Stimulated activated CD8-positive, alpha-beta memory T cell treated with anti-CD3 and anti-CD28 coated beads, Interleukin-7, amount 100 ng/mL, for 48 hours (primary cell): Measurements from ENCODE around the gene ZNF8.
"Not testable (repeated sequence)": the region's sequence is repeated elsewhere in the genome, so short reads cannot be mapped to it uniquely, and the experiment has no call there.

Experiments used
- DNase-seq, 2 donors: peaks; one replicate each; pipeline ENCODE4 v3.0.0-alpha.2; 2020; ENCODE audit warnings: low read depth in 1 of 2; ENCODE audit errors: extremely low read depth in 1 of 2

The ZNF8 gene

DNA sequence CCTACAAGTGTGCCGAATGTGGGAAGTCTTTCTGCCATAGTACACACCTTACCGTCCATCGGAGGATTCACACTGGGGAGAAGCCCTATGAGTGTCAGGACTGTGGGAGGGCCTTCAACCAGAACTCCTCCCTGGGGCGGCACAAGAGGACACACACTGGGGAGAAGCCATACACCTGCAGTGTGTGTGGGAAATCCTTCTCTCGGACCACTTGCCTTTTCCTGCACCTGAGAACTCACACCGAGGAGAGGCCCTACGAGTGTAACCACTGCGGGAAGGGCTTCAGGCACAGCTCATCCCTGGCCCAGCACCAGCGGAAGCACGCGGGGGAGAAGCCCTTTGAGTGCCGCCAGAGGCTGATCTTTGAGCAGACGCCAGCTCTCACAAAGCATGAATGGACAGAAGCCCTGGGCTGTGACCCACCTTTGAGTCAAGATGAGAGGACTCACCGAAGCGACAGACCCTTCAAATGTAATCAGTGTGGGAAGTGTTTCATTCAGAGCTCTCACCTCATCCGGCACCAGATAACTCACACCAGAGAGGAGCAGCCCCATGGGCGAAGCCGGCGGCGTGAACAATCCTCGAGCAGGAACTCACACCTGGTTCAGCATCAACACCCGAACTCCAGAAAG is 16.1 kb downstream of the ZNF8 start:
- DNase-seq, result no peak

DNA sequence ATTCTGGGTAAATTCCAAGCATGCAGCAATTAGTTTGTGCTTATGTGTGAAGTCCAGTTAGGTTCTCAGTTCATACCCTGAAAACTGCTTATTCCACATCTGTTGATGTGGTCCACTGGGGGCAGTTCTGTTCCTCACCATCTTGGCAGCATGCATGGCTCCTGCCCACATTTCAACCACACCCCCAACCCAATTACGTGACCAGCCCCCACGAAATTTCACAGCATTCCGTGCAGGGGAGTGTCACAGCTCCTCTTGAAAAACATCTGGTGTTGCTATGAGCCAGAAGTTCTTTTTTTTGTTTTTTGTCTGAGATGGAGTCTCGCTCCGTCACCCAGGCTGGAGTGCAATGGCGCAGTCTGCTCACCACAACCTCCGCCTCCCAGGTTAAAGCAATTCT is 17.3 kb downstream of the ZNF8 start:
- no peak for DNase-seq

DNA sequence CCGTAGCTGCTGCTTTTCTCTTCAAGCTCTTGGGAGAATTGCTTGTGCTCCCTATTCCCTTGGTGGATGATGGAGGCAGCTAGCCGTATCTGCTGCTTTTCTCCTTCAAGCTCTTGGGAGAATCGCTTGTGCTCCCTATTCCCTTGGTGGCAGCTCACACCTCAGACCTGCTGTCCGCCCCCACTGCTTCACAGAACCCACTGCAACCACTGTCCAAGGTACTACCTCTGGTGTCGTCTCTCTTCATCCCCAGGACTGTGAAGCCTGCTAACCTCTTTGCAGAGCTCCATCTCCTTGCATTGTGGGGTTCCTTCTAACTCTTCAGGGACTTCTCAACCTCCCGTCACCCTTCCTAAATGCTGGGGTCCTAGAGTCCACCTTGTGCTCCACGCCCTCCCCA is 21.9 kb downstream of the ZNF8 start:
- no peak for DNase-seq

DNA sequence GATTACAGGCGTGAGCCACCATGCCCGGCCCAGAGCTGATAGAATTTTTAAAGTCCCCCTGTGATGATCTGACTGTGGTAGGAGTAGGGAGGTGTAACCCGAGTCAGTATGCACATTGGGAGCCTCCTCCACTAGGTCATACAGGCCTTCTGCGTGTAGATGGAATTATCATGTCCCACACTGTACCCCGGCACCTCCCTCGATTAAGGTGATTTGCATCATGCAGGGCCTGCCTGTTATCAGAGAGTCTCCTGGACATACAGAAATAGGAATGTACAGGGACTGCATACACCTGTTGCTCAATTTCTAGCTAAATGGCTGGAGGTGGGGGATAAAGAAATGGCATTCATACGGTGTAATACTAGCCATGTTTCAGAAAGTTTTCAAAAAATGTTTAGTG is 25.5 kb downstream of the ZNF8 start:
- no peak for DNase-seq

DNA sequence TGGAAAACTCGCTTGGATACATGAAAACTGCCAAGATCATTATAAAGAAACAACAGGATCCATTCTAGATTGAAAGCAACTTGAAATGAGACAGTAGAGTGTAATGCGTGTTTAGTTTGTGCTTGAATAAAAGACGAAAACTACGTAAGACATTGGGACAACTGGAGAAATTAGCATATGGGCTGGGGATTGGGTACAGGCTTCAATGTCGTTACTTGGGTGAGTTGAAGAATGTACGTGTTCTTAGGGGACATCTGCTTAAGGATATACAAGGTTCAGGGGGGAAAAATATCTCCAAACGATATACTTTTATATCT is 26.0 kb downstream of the ZNF8 start:
- DNase-seq, result no peak

DNA sequence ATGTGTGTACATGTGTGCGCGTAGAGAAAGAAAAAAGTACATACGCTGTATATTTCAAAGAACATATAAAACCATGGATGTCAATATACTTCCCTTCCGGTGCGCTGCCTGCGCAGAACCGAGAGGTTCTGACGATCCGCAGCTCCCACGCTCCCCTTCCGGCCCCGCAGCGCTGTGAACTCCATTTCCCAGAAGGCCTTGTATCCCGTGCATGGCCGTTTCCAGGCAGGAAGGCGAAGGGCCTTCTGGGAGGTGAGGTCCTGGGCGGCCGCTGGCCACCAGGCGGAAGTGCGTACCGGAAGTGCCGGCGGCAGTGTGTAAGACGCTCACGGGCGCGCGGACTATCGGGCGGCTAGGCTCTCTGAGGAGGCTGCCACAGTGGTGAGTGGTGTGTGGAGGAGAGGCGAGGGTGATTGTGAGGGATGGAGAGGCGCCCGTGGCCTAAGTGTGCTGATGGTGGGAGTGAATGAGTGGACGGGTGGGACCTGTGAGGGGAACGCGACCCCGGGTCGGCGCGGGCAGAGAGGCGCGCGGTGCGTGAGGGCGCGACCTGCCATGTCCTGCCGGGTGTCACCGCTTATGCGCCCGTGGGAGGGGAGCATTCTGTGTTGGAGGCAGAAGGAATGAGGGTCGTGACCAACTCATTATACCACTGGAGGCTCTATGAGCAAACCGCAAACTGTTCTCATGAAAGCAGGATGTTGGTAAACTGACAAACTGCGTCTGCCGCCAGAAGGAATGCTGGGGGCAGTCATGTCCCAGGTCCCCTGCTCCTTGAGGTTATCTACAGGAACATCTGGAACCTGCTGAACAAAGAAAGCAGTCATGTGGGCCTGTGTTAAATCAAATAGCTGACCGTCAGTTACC is 26.5 kb downstream of the ZNF8 start, which contains the start of gene ERVK3-1:
Gene ERVK3-1, plus strand, starts transcription at position 313 of the 867 bp plus-strand sequence. CDS start 6,792 bp downstream, outside the sequence.
- peak; percentile 87 to 95 for DNase-seq

DNA sequence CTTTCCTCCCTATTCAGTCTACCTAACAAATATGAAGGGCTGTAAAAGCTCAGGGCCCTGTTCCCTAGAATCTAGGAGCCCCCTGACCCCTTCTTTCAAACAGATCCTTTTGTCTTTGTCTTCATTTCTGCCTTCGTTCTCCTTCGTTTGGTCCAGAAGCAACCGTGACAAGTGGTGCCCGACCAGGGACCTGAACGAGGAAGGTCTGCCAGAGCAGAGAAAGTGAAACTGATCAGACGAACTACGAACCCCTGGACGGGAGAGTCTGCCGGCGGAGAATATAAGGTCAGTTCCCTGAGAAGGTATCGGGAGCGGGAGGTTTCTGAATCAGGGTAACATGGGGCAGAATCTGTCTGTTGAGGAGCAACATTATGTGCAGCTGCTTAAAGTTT is 27.2 kb downstream of the ZNF8 start:
- DNase-seq, result no peak

DNA sequence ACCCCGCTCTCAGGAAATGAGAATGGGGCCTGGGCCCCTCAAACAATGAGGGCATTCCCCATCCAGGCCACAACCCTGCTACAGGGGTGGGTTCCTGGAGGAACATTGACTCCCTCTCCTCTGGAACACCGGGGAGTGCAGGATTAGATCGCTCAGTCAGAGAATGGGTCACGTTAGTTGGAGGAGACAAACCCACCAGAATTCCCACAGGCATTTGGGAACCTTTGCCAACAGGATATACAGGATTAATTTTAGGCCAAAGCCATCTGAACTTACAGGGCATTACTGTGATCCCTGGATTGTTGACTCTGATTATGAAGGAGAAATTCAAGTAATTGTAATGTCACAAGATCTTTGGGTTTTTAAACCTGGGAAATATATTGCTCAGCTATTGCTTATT is 29.0 kb downstream of the ZNF8 start:
- no peak for DNase-seq

DNA sequence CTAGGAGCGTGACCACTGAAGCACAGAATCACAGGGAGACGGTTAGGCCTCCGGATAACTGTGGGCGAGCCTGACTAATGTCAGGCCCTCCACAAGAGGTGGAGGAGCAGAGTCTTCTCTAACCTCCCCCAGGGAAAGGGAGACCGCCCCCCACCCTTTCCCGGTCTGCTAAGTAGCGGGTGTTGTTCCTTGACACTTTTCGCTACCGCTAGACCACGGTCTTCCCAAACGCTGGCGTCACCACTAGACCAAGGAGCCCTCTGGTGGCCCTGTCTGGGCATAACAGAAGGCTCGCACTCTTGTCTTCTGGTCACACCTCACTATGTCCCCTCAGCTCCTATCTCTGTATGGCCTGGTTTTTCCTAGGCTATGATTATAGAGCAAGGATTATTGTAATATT is 31.9 kb downstream of the ZNF8 start:
- DNase-seq, result not testable (repeated sequence)

DNA sequence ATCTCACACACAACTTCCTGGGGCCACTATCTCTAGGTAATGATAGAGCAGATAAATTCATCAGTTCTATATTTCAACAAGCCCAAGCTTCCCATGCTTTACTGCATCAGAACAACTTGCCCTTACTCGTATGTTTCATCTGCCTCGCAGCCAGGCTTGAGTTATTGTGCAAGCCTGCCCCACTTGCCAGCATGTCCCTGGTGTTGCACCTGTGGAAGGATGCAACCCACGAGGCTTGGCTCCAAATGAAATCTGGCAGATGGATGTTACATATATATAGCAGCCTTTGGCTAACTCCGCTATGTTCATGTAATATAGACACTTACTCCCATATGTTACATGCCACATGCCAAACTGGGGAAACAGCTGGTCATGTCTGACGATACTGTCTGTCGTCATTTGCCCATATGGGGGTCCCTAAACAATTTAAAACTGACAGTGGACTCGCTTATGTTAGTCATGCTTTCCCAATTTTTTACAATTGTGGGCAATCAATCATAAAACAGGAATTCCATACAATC is 32.6 kb downstream of the ZNF8 start:
- DNase-seq, result no peak

DNA sequence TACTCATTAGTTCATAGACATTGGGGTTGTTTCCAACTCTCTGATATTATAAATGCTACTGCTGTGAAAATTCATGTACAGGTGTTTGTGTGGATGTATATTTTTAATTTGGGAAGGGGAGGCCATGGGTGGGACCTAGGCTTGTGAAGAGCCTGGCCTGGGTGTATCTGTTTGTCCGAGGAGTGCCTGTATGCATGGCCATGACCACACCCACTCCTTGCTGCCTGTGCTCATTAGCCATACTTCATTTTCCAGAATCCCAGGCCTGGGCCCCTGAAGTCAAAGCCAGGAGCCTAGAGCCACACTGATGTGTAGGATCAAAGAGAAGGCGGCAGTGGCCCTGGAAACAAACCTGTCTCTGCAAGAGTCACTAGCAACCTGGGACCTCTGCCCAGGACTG is 36.8 kb downstream of the ZNF8 start:
- DNase-seq, result no peak

DNA sequence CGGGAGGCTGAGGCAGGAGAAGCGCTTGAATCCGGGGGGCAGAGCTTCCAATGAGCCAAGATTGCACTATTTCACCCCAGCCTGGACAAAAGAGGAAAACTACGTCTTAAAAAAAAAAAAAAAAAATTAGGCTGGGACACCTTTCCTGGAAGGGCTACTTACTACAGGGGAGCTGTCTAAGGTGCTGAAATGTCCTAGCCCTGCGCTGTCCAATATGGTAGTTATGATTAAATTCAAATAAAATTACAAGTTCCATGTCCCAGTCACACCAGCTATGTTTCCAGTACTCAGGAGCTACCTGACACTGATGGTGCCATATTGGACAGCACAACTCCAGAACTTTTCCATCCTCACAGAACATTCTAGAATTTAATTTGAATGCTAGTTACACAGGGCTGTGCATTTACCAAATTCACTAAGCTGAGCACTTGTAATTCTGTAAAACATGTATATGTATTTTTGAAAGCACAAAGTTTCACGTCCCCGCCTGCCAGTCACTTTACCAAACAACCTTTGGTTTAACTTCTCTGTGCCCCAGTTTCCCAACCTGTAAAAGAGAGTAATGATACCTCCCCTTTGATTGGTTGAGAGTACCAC is 38.8 kb downstream of the ZNF8 start:
- DNase-seq, result no peak

DNA sequence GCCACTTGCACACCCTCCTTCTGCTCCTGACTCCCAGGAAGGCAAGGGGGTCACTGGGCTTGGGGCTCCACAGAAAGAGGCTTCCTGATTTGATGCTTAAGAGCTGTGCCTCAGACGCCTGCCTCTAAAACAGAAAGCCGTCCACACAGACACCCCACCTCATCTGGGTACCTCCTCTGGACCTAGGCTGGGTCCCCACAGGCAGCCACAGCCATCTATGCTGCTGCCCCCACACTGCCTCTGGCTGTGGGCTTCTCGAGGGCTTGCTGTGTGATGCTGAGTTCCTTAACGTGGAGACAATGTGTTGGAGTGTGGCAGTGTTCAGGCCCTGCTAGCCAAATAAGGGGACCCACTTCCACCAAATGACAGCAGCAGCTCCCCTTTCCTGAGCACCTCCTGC is 39.5 kb downstream of the ZNF8 start:
- DNase-seq, result no peak

DNA sequence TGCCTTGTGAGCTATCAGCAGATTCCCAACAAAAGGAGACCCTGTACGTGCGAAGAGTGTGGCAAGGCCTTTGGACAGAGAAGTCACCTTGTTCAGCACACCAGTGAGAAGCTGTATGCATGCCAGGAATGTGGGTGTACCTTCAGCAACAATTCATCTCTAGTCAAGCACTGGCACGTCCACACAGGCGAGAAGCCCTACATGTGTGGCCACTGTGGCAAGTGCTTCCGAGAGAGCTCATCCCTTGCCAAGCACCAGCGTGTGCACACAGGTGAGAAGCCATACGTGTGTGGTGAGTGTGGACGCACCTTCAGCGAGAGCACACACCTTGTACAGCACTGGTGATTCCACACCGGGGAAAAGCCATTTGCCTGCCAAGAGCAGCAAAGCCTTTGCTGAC is 40.5 kb downstream of the ZNF8 start:
- DNase-seq, result no peak

DNA sequence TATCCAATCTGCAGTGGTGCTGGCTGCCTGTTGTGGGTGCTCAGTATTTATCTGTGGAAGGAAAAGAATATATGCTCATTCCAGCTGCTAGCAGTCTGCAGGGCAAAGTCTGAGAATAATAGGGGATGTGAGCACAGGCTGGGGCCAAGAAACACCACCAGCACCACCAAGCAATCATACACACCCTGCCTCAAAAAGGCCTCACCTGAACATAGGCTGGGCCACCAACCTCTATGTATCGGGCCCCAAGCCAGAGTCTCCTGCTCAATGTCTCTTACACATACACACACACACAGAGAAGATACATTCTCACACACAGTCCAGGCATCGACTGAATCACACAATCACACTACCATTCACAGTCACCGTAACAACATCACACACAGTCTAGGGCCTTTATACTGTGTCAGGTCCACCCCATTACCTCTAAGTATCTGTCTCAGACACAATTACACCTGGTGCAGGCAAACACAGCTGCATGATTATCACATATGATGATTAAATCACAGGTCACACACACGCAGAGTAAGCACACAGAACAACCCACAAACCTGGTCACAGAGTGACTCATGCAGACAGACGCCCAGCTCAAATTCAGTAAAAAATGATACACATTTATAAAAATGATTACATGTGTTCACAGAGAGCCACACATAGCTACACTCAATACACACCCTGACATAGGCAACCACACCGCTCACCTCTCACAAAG is 46.7 kb downstream of the ZNF8 start:
- DNase-seq, result no peak

DNA sequence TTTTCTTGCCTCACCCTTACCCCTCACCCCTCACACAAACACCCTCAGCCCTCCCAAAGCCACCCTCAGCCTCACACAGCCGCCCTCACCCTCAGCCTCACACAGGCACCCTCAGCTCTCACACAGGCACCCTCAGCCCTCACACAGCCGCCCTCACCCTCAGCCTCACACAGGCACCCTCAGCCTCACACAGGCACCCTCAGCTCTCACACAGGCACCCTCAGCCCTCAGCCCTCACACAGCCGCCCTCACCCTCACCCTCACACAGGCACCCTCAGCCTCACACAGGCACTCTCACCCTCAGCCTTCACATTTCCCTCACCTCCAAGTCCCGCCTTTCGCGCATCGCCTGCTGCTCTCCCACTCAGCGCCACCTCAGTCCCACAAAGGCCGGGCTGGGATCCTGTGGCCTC is 47.8 kb downstream of the ZNF8 start:
- no peak for DNase-seq

DNA sequence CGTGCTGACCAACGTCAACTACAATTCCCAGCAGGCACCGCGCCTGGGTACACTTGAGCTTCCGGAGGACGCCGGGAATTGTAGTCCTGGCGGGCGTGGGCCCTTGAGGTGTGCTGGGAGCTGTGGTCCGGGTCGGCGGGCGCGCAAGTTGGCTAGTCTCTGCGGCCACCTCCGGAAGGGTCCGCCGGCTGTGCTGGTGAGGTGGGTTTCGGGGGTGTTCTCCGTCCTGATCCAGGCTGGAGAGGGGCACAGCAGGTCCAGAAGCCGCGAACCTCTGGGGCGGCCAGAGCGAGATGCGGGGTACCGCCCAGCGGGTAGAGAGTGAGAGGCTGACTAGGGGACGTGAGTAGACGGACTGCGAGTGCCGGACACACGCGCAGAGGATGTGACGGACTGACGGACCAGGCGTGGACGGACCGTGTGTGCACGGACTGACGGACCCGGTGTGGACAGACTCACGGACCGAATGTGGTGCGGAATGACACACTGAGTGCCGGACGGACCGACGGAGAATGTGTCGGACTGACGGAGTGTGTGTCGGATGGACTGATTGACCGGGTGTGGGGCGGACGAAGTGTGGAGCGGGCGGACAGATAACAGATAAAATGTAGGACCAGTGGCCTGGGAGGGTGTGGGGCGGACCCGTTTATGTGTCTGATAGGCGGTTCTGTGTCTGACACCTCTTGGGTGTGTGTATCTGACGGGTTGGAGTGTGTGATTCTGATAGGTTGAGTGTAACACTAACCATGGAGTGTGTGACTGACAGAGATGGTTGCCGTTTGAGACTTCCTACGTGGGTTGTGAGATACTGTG is 48.4 kb downstream of the ZNF8 start, which contains the start of gene ZSCAN22:
Gene ZSCAN22, plus strand, starts transcription at position 81 of the 813 bp plus-strand sequence. CDS start 7,809 bp downstream, outside the sequence.
- DNase-seq, result peak; percentile 82 to 93

DNA sequence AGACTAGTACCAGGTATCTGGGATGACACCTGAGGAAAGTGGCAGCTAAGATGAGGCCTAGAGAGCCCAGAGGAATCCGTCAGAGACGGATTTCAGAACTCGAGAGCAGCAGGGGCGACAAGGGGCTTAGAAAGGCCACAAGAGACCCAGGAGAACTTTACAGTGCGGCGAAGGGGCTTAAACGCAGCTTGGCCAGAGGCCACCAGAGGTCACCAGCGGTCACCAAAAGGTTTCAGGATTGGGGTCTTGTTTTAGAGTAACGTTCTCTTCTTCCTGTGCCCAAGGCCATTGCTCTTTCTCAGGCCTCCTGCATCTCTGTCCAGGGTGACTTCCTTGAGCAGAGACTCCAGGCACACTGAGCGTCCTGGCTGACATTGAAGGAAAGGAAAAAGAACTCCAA is 50.2 kb downstream of the ZNF8 start:
- DNase-seq, result no peak

DNA sequence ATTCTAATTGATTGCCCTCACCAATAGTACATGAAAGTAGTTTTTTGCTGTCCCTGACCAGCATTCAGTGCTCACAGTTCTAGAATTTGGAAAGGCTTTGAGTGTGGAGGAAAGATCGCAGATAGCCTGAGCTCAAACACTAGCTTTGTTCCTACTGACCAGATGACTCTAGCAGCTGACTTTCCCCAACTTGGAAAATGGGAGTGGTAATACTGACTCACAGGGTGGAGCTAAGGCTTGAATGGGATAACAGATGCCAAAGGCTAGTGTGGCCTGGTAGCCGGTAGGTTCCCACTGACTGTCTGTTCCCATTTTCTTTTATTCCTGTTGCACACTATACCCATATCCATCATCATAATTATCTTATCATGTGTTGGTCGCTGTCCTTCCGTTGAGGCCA is 51.7 kb downstream of the ZNF8 start:
- no peak for DNase-seq

DNA sequence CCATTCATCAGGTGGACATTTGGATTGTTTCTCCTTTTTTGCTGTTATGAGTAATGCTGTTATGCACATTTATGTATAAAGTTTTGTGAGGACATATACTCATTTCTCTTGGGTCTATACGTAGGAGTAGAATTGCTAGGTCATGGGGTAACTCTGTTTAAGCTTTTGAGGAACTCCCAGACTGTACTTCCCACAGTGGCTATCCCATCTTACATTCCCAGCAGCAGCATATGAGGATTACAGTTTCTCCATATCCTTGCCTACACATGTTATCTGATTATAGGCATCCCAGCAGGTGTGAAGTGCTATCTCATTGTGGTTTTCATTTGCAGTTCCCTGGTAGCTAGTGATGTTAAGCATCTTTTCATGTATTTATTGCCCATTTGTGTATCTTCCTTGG is 53.9 kb downstream of the ZNF8 start:
- no peak for DNase-seq
